Motor neuron (in vitro differentiated cells): Measurements from ENCODE around the gene GPC3. TPM values are rescaled to one million over a fixed set of nuclear protein-coding genes. Genes with fewer than 3 reads are reported as not detected.
"Not testable (repeated sequence)": the region's sequence is repeated elsewhere in the genome, so short reads cannot be mapped to it uniquely, and the experiment has no call there.

ENCODE experiments used
- ATAC-seq, 8 experiments: fragments of 200-7000 bp; cut with Tn5 transposase; replicated peaks in 6 of 8; 2 replicates each; pipeline ENCODE4 v1.8.0; 2021; ENCODE audit warnings: mild to moderate bottlenecking in 8 of 8, moderate library complexity in 8 of 8
- H3K27ac ChIP-seq, 2 donors: fragments of 250-450 bp; sonication (Bioruptor Pico); 2 replicates each; pipeline ENCODE4 v1.9.0; 2021; ENCODE audit warnings: antibody characterized with exemption in 2 of 2, mild to moderate bottlenecking in 2 of 2, moderate library complexity in 1 of 2
- H3K4me1 ChIP-seq, 2 donors: fragments of 250-450 bp; sonication (Bioruptor Pico); replicated peaks in 1 of 2; 2 replicates each; pipeline ENCODE4 v1.6.1; 2021; ENCODE audit warnings: antibody characterized with exemption in 2 of 2, mild to moderate bottlenecking in 2 of 2, moderate library complexity in 1 of 2
- H3K4me3 ChIP-seq, 5 donors: fragments of 250-450 bp; sonication (Bioruptor Pico); 2 replicates each; pipeline ENCODE4 v1.9.0; 2021; ENCODE audit warnings: antibody characterized with exemption in 5 of 5, mild to moderate bottlenecking in 5 of 5, moderate library complexity in 4 of 5
- WGBS, 10 experiments: fragments of 450-650 bp; shearing (Covaris generic); methylation state at CpG; one replicate each; pipeline ENCODE4 v1.0.0; 2022; 5-methylcytosine and 5-hydroxymethylcytosine counted together
- in situ Hi-C, 9 experiments: fragments of 400-800 bp; cut with MboI; loops; one replicate each; pipeline ENCODE4 v1.15.0; 2021; ENCODE audit warnings: low sequenced_read_pairs in 9 of 9, low pct_unique_long_range_greater_than_20kb in 2 of 9; ENCODE audit not compliant: unreplicated experiment in 9 of 9
- total RNA-seq, 8 experiments: library from RNA; unstranded; fragments of 300-600 nt; gene quantifications; 2 replicates each; pipeline versions ENCODE4 v1.2.3 to v1.2.4, GENCODE V29; 2022

GPC3 gene
- total RNA-seq, 8 experiments from 2014 or later: 2.7 to 92.2 (median 3.6) TPM; not detected in 3

- H3K4me3 ChIP-seq: no peak overlapping the region
- no peak for ATAC-seq
- peaks cover 0 to 2% of the 10 kb centered on the region in 2 donors for H3K4me1 ChIP-seq
- 17 to 100% (median 63%) methylated on average over 1 of the region's 1 CpG; no CpG with 5 or more reads in 3 of the 10 experiments for WGBS, 10 experiments
- no peak overlapping the region for H3K27ac ChIP-seq
- in situ Hi-C loops: no loop called here
Measured at GRCh38 chrX:133774807-133775206, 210.6 kb downstream of the GPC3 start.

- Histone ChIP-seq H3K27ac (no peak overlapping the region), H3K4me1 (peaks cover 0 to 2% of the 10 kb centered on the region in 2 donors), H3K4me3 (no peak overlapping the region)
- in situ Hi-C loops: no loop called here
- ATAC-seq: peak in 3 of 8 experiments; percentile 73 to 96 (median 82)
- 0 to 80% (median 35%) methylated on average over 1 to 6 of the region's 6 CpGs; no CpG with 5 or more reads in 5 of the 10 experiments for WGBS, 10 experiments
Measured at GRCh38 chrX:133771086-133771646, 214.2 kb downstream of the GPC3 start.

GRCh38 chrX:133762976-133763548 is 222.3 kb downstream of the GPC3 start:
- H3K4me3 ChIP-seq, in situ Hi-C loops, ATAC-seq, H3K4me1 ChIP-seq, H3K27ac ChIP-seq: not testable (repeated sequence)
- WGBS, 10 experiments: 71% methylated on average over 5 of the region's 7 CpGs; no CpG with 5 or more reads in 9 of the 10 experiments

GRCh38 chrX:133754657-133755056 is 230.7 kb downstream of the GPC3 start:
- Histone ChIP-seq H3K4me1 (no peaks in the 10 kb centered on the region), H3K27ac (no peak overlapping the region), H3K4me3 (no peak overlapping the region)
- WGBS, 10 experiments: 0 to 100% (median 79%) methylated on average over 1 to 2 of the region's 2 CpGs; no CpG with 5 or more reads in 5 of the 10 experiments
- no peak for ATAC-seq
- in situ Hi-C loops: no loop called here

GRCh38 chrX:133749951-133750350 is 235.4 kb downstream of the GPC3 start:
- 33 to 43% (median 43%) methylated on average over 1 to 4 of the region's 4 CpGs; no CpG with 5 or more reads in 7 of the 10 experiments for WGBS, 10 experiments

GRCh38 chrX:133749370-133749769 is 236.0 kb downstream of the GPC3 start:
- WGBS, 10 experiments: 58 to 100% (median 90%) methylated on average over 1 to 2 of the region's 4 CpGs; no CpG with 5 or more reads in 6 of the 10 experiments
- ATAC-seq: no peak
- H3K27ac ChIP-seq: no peak overlapping the region
- no peaks in the 10 kb centered on the region for H3K4me1 ChIP-seq
- in situ Hi-C loops: no loop called here
- H3K4me3 ChIP-seq: no peak overlapping the region

More at GRCh38 chrX:133749951-133750350, 235.4 kb downstream of the GPC3 start:
- no peak for ATAC-seq
- no peak overlapping the region for H3K4me3 ChIP-seq
- in situ Hi-C loops: no loop called here
- H3K4me1 ChIP-seq: no peaks in the 10 kb centered on the region
- no peak overlapping the region for H3K27ac ChIP-seq

- no peaks in the 10 kb centered on the region for H3K4me1 ChIP-seq
- no peak overlapping the region for H3K27ac ChIP-seq
- H3K4me3 ChIP-seq: no peak overlapping the region
- 0 to 71% methylated on average over 1 of the region's 2 CpGs; no CpG with 5 or more reads in 8 of the 10 experiments for WGBS, 10 experiments
- no peak for ATAC-seq
- in situ Hi-C loops: no loop called here
Measured at GRCh38 chrX:133747196-133747595, 238.2 kb downstream of the GPC3 start.

GRCh38 chrX:133746593-133746992 is 238.8 kb downstream of the GPC3 start:
- ATAC-seq: no peak
- WGBS, 10 experiments: 0 to 67% (median 60%) methylated on average over 1 of the region's 1 CpG; no CpG with 5 or more reads in 7 of the 10 experiments
- Histone ChIP-seq H3K4me1 (no peaks in the 10 kb centered on the region), H3K4me3 (no peak overlapping the region), H3K27ac (no peak overlapping the region)
- in situ Hi-C loops: no loop called here

GRCh38 chrX:133745349-133745748 is 240.0 kb downstream of the GPC3 start:
- ATAC-seq: peak in 3 of 8 experiments; percentile 32 to 69 (median 36)
- in situ Hi-C loops: no loop called here
- Histone ChIP-seq H3K4me3 (no peak overlapping the region), H3K4me1 (no peaks in the 10 kb centered on the region), H3K27ac (no peak overlapping the region)

GRCh38 chrX:133742602-133743305 is 242.6 kb downstream of the GPC3 start:
- H3K4me3 ChIP-seq: no peak overlapping the region
- ATAC-seq: no peak
- WGBS, 10 experiments: 10 to 69% (median 51%) methylated on average over 2 to 3 of the region's 3 CpGs; no CpG with 5 or more reads in 6 of the 10 experiments
- in situ Hi-C loops: no loop called here
- H3K27ac ChIP-seq: no peak overlapping the region
- H3K4me1 ChIP-seq: peaks cover 0 to 3% of the 10 kb centered on the region in 2 donors

- in situ Hi-C loops: no loop called here
- Histone ChIP-seq H3K27ac (no peak overlapping the region), H3K4me1 (peaks cover 0 to 3% of the 10 kb centered on the region in 2 donors), H3K4me3 (no peak overlapping the region)
- no peak for ATAC-seq
- 0 to 100% (median 61%) methylated on average over 1 to 2 of the region's 2 CpGs; no CpG with 5 or more reads in 2 of the 10 experiments for WGBS, 10 experiments
Measured at GRCh38 chrX:133741303-133741702, 244.1 kb downstream of the GPC3 start.

- Histone ChIP-seq H3K4me3 (no peak overlapping the region), H3K4me1 (peaks cover 0 to 2% of the 10 kb centered on the region in 2 donors), H3K27ac (no peak overlapping the region)
- ATAC-seq: no peak
- in situ Hi-C loops: no loop called here
- 39 to 57% methylated on average over 2 of the region's 2 CpGs; no CpG with 5 or more reads in 8 of the 10 experiments for WGBS, 10 experiments
Measured at GRCh38 chrX:133726642-133727041, 258.8 kb downstream of the GPC3 start.

- WGBS, 10 experiments: 20 to 61% methylated on average over 1 to 2 of the region's 2 CpGs; no CpG with 5 or more reads in 8 of the 10 experiments
- Histone ChIP-seq H3K4me3 (no peak overlapping the region), H3K27ac (no peak overlapping the region), H3K4me1 (peaks cover 0 to 2% of the 10 kb centered on the region in 2 donors)
- in situ Hi-C loops: no loop called here
- peak; percentile 23 to 92 (median 62) for ATAC-seq
Measured at GRCh38 chrX:133726211-133726630, 259.2 kb downstream of the GPC3 start.
